ENCODE data around the gene GPR108. TPM values are rescaled to one million over a fixed set of nuclear protein-coding genes. Genes with fewer than 3 reads are reported as not detected.

Gene GPR108
- total RNA-seq, 5 donors from 2014 or later (not counting 1 experiment from before 2014, with no cell fraction given) = 51.8 to 83.3 (median 58.4) TPM

DNA sequence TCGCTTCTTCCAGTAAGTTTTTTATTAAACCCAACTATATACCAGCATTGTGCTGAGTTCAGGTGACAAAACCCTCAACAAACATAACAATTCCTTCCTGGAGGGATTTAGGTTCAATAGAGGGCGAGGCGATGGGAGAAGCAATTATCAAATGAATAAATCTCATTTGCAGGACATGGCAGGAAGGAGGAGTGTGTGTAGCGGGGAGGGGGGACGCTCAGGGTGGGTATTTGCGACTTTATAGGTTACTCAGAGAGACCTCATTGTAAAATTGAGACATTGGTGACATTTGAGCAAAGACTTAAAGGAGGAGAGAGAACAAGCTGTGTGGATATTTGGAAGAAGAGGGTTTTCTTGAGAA, 20.8 kb downstream of the GPR108 start:
- CTCF ChIA-PET = no interaction called here
- H3K4me3 ChIP-seq (ENCODE audit: control insufficient read depth in 1 of 2, extremely low read depth in 1 of 2, low read length in 1 of 2) = no peak overlapping the region
- DNase-seq (no peak), ATAC-seq (replicated peaks in 1 of 4) (no peak)
- POLR2A ChIA-PET = no interaction called here
- peaks cover 0 to 26% (median 6%) of the 10 kb centered on the region in 3 donors for H3K4me1 Mint-ChIP-seq
- H3K36me3 ChIP-seq (ENCODE audit: control insufficient read depth in 2 of 2, extremely low read depth in 1 of 2, insufficient read depth in 1 of 2, low read length in 1 of 2) = no peaks in the 10 kb centered on the region
- peaks cover 0 to 7% of the 10 kb centered on the region in 2 experiments for H3K27me3 ChIP-seq (replicated peaks in 1 of 2; ENCODE audit: control insufficient read depth in 2 of 2, extremely low read depth in 1 of 2, insufficient read depth in 2 of 2, low read length in 1 of 2)
- no peaks in the 10 kb centered on the region for H3K36me3 Mint-ChIP-seq
- H3K27ac ChIP-seq (ENCODE audit: low read length) = no peak overlapping the region
- no peaks in the 10 kb centered on the region for H3K4me1 ChIP-seq (ENCODE audit: control insufficient read depth in 1 of 2, extremely low read depth in 1 of 2, insufficient read depth in 2 of 2, low read length in 2 of 2)
- H3K9me3 ChIP-seq = no peaks in the 10 kb centered on the region
- H3K27ac Mint-ChIP-seq = no peak overlapping the region
- no peak overlapping the region for H3K4me3 Mint-ChIP-seq
- H3K27me3 Mint-ChIP-seq = peaks cover 0 to 5% of the 10 kb centered on the region in 2 donors
- WGBS (ENCODE audit: insufficient coverage) = 81% methylated on average over 3 of the region's 6 CpGs
- H3K9me3 Mint-ChIP-seq = no peaks in the 10 kb centered on the region

DNA sequence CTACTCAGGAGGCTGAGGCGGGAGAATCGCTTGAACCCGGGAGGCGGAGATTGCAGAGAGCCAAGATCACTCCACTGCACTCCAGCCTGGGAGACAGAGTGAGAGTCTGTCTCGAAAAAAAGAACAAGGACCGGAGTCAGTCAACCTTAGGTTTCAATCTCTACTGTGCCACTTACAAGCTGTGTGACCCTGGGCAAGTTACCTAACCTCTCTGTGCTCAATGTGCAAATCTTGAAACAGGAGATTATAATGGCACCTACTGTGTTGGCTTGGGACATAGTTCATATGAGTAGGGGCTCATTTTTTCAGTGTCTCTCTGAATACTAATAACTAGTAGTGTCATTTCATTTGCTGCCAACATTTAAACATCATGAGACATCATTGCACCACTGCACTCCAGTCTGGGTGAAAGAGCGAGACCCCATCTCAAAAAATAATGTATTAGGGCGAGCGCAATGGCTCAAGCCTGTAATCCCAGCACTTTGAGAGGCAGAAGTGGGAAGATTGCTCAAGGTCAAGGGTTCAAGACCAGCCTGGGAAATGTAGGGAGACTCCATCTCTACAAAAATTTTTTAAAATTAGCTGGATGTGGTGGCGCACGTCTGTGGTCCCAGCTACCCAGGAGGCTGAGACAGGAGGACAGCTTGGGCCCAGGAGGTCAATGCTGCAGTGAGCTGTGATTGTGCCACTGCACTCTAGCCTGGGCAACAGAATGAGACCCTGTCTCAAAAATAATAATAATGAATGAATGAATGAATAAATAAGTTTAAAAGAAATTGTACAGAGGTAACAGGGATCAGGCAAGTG, 22.4 kb downstream of the GPR108 start:
- POLR2A ChIA-PET = interaction anchor here in 1 of 2 donors (0.7 kb wide), 1 partner anchor 59 kb away, joined by 4 read pairs; no protein-coding TSS in a partner anchor
- 81% methylated on average over 6 of the region's 11 CpGs for WGBS (ENCODE audit: insufficient coverage)
- Histone ChIP-seq H3K27ac (ENCODE audit: low read length) (no peak overlapping the region), H3K36me3 (ENCODE audit: control insufficient read depth in 2 of 2, extremely low read depth in 1 of 2, insufficient read depth in 1 of 2, low read length in 1 of 2) (no peaks in the 10 kb centered on the region), H3K9me3 (no peaks in the 10 kb centered on the region), H3K27me3 (replicated peaks in 1 of 2; ENCODE audit: control insufficient read depth in 2 of 2, extremely low read depth in 1 of 2, insufficient read depth in 2 of 2, low read length in 1 of 2) (peaks cover 0 to 23% of the 10 kb centered on the region in 2 experiments), H3K4me3 (ENCODE audit: control insufficient read depth in 1 of 2, extremely low read depth in 1 of 2, low read length in 1 of 2) (no peak overlapping the region), H3K4me1 (ENCODE audit: control insufficient read depth in 1 of 2, extremely low read depth in 1 of 2, insufficient read depth in 2 of 2, low read length in 2 of 2) (peaks cover 0 to 7% of the 10 kb centered on the region in 2 experiments)
- Mint-ChIP-seq H3K4me1 (peaks cover 10 to 39% (median 16%) of the 10 kb centered on the region in 3 donors), H3K9me3 (no peaks in the 10 kb centered on the region), H3K27ac (no peak overlapping the region), H3K4me3 (no peak overlapping the region), H3K27me3 (peaks cover 14 to 19% of the 10 kb centered on the region in 2 donors), H3K36me3 (no peaks in the 10 kb centered on the region)
- CTCF ChIA-PET = no interaction called here
- DNase-seq = no peak
- no peak for ATAC-seq (replicated peaks in 1 of 4)

DNA sequence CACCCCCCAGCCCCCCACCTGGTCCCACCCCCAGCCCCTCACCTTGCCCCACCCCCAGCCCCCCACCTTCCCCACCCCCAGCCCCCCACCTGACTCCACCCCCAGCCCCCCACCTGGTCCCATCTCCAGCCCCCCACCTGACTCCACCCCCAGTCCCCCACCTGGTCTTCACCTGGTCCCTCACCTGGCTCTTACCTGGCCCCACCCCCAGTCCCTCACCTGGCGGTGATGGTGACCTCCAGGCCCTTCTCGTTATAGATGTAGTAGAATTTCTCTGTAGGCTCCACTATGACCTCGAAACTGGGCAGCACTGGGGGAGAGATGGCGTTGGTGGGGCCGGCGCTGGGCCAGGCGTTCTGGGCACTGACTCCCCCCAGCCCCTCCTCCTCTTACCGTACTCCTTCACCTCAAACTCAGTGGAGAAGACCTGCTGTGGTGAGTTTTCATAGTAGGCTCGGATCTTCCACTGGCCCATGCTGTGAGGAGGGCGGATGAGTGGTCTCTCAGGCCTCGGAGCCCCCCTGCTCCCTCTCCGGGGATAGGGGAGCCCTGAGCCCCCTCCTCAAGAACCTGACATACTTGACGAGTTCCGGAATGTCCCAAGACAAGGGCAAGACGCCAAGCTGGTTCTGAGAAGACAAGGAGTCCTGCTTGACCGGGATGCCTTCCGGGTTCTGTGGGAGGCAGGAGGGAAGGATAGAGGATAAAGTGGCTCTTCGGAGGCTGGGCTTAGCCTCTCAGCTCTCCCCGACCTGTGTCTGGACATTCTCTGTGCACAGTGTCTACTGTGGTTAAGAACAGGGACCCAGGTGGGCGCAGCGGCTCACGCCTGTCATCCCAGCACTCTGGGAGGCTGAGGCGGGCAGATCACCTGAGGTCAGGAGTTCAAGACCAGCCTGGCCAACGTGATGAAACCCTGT, 23.3 kb downstream of the GPR108 start:
- H3K9me3 ChIP-seq = no peaks in the 10 kb centered on the region
- ChIA-PET POLR2A (no interaction called here), CTCF (no interaction called here)
- no peak for DNase-seq
- H3K4me3 Mint-ChIP-seq = no peak overlapping the region
- ATAC-seq (replicated peaks in 1 of 4) = no peak
- peaks cover 22 to 27% of the 10 kb centered on the region in 2 donors for H3K27me3 Mint-ChIP-seq
- H3K27me3 ChIP-seq (replicated peaks in 1 of 2; ENCODE audit: control insufficient read depth in 2 of 2, extremely low read depth in 1 of 2, insufficient read depth in 2 of 2, low read length in 1 of 2) = peaks cover 0 to 32% of the 10 kb centered on the region in 2 experiments
- H3K4me1 ChIP-seq (ENCODE audit: control insufficient read depth in 1 of 2, extremely low read depth in 1 of 2, insufficient read depth in 2 of 2, low read length in 2 of 2) = peaks cover 0 to 7% of the 10 kb centered on the region in 2 experiments
- no peaks in the 10 kb centered on the region for H3K9me3 Mint-ChIP-seq
- no peak overlapping the region for H3K27ac Mint-ChIP-seq
- H3K4me3 ChIP-seq (ENCODE audit: control insufficient read depth in 1 of 2, extremely low read depth in 1 of 2, low read length in 1 of 2) = no peak overlapping the region
- WGBS (ENCODE audit: insufficient coverage) = 76% methylated on average over 14 of the region's 24 CpGs
- no peaks in the 10 kb centered on the region for H3K36me3 Mint-ChIP-seq
- H3K4me1 Mint-ChIP-seq = peaks cover 10 to 34% (median 12%) of the 10 kb centered on the region in 3 donors
- H3K36me3 ChIP-seq (ENCODE audit: control insufficient read depth in 2 of 2, extremely low read depth in 1 of 2, insufficient read depth in 1 of 2, low read length in 1 of 2) = no peaks in the 10 kb centered on the region
- no peak overlapping the region for H3K27ac ChIP-seq (ENCODE audit: low read length)

DNA sequence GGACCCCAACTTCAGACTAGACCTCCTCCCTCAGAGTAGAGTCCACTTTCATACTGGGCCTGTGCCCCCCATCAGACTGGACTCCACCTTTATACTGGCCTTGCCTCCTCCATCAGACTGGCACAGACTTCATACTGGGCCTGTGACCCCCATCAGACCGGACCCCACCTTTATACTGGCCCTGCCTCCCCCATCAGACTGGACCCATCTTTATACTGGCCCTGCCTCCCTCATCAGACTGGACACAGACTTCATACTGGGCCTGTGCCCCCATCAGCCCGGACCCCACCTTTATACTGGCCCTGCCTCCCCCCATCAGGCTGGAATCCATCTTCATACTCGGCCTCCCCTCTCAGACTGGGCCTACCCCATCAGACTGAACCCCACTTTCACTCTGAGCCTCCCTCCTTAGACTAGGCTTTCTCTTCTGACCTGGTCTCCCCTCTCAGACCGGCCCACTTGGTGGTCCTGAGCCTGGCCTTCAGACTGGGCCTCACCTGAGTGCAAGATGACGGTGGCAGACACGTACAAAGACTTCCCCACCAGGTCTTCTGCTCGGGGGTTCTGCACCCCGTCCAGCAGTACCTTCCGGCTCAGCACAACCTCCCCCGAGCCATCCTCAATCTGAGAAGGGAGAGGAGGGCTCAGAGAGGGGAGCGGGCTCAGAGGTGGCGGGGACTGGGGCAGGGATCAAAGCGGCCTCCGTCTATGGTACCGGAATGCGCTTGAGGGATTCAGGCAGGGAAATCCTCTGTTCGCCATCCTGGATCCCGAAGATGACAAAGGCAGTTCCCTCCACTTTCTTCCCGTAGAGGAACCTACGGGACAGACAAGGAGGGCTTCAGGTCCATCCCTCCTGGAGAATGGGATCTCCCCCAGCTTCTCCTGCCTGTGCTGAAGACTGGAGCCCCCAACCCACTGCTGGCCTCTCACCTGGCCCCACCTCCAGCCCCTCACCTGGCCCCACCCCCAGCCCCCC, 24.4 kb downstream of the GPR108 start:
- 84% methylated on average over 12 of the region's 20 CpGs for WGBS (ENCODE audit: insufficient coverage)
- Mint-ChIP-seq H3K4me3 (no peak overlapping the region), H3K4me1 (peaks cover 10 to 34% (median 12%) of the 10 kb centered on the region in 3 donors), H3K27ac (no peak overlapping the region), H3K9me3 (no peaks in the 10 kb centered on the region), H3K36me3 (no peaks in the 10 kb centered on the region), H3K27me3 (peaks cover 30 to 36% of the 10 kb centered on the region in 2 donors)
- POLR2A ChIA-PET = no interaction called here
- H3K27me3 ChIP-seq (replicated peaks in 1 of 2; ENCODE audit: control insufficient read depth in 2 of 2, extremely low read depth in 1 of 2, insufficient read depth in 2 of 2, low read length in 1 of 2) = peaks cover 0 to 42% of the 10 kb centered on the region in 2 experiments
- CTCF ChIA-PET = no interaction called here
- no peak overlapping the region for H3K27ac ChIP-seq (ENCODE audit: low read length)
- peaks cover 0 to 7% of the 10 kb centered on the region in 2 experiments for H3K4me1 ChIP-seq (ENCODE audit: control insufficient read depth in 1 of 2, extremely low read depth in 1 of 2, insufficient read depth in 2 of 2, low read length in 2 of 2)
- no peak for ATAC-seq (replicated peaks in 1 of 4)
- H3K9me3 ChIP-seq = no peaks in the 10 kb centered on the region
- no peak overlapping the region for H3K4me3 ChIP-seq (ENCODE audit: control insufficient read depth in 1 of 2, extremely low read depth in 1 of 2, low read length in 1 of 2)
- H3K36me3 ChIP-seq (ENCODE audit: control insufficient read depth in 2 of 2, extremely low read depth in 1 of 2, insufficient read depth in 1 of 2, low read length in 1 of 2) = no peaks in the 10 kb centered on the region
- no peak for DNase-seq

DNA sequence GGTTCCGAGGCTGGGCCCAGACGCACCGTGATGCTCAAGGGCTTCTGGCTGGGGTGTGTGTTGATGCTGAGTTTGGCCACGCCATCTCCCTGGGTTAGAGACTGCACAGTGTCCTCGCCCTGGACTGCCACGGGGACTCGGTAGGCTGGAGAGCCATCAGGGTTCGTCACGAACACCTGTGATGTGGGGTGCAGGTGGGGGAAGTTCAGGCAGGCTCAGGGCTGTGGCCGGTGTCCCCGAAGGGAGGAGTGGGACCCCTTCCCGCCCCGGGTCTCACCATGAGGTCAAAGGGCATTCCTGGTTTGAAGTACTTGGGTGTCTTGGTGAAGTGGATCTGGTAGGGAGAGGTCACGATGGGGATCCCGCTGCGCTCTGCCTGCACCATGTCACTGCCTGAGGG, 25.1 kb downstream of the GPR108 start:
- no peaks in the 10 kb centered on the region for H3K9me3 Mint-ChIP-seq
- no peaks in the 10 kb centered on the region for H3K36me3 Mint-ChIP-seq
- H3K9me3 ChIP-seq = no peaks in the 10 kb centered on the region
- peaks cover 0 to 50% of the 10 kb centered on the region in 2 experiments for H3K27me3 ChIP-seq (replicated peaks in 1 of 2; ENCODE audit: control insufficient read depth in 2 of 2, extremely low read depth in 1 of 2, insufficient read depth in 2 of 2, low read length in 1 of 2)
- H3K36me3 ChIP-seq (ENCODE audit: control insufficient read depth in 2 of 2, extremely low read depth in 1 of 2, insufficient read depth in 1 of 2, low read length in 1 of 2) = no peaks in the 10 kb centered on the region
- peaks cover 33 to 38% of the 10 kb centered on the region in 2 donors for H3K27me3 Mint-ChIP-seq
- ChIA-PET POLR2A (no interaction called here), CTCF (no interaction called here)
- H3K4me3 Mint-ChIP-seq = no peak overlapping the region
- DNase-seq = no peak
- 90% methylated on average over 13 of the region's 16 CpGs for WGBS (ENCODE audit: insufficient coverage)
- no peak for ATAC-seq (replicated peaks in 1 of 4)
- H3K27ac Mint-ChIP-seq = no peak overlapping the region
- H3K27ac ChIP-seq (ENCODE audit: low read length) = no peak overlapping the region
- peaks cover 0 to 7% of the 10 kb centered on the region in 2 experiments for H3K4me1 ChIP-seq (ENCODE audit: control insufficient read depth in 1 of 2, extremely low read depth in 1 of 2, insufficient read depth in 2 of 2, low read length in 2 of 2)
- H3K4me1 Mint-ChIP-seq = peaks cover 10 to 26% (median 12%) of the 10 kb centered on the region in 3 donors
- H3K4me3 ChIP-seq (ENCODE audit: control insufficient read depth in 1 of 2, extremely low read depth in 1 of 2, low read length in 1 of 2) = no peak overlapping the region
